NCI-H2029 treated with DMSO at 0.1 percent for 48 hours (cell line): Measurements from ENCODE around the gene TM4SF5.

Source experiments
- DNase-seq: peaks from one replicate; lab custom pipeline; 2025; lab: John Stamatoyannopoulos, UW

TM4SF5 gene

GRCh38 chr17:4771519-4772234 is at the start of gene TM4SF5:
TSS of gene TM4SF5 (plus strand) at chr17:4771886. CDS start at chr17:4771923, 37 bp downstream.
- DNase-seq, result no peak

DNA sequence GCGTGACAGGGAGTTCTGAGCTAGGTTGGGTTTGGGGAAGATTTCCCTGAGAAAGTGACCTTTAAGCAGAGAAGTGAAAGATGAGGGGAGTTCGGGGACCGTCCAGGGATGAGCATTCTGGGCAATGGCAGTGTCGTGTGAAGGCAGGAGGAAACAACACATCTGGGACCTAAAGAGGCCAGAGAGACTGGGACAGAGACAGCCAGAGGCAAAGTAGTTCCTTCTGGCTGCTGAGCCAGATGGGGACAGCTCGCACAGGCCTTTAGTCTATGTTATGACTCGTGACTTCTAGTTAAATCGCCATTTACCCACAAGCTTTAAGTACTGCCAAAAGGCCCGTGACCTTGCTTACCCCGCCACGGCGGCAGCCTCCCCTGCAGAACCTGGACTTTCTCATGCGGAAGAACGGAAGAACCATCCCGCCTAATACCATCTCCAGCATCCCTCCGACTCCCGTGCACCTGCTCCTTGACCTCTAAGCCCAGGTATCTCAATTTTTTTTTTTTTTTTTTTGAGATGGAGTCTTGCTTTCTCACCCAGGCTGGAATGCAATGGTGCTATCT is 48.9 kb upstream of the TM4SF5 start:
- no peak for DNase-seq

DNA sequence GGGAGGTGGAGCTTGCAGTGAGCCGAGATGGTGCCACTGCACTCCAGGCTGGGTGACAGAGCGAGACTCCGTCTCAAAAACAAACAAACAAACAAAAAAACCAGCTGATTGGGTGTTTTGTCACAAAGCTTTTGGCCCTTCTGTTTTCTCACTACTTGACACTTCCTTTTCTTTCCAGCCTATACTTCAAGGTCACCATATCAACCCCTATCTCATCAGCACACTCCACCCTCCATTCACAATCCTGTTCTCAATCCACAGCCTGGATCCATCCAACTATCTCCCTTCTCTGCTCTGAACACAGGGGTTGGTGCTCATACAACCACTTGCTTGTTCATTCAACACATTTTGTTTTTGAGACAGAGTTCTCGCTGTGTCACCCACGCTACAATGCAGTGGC is 47.0 kb upstream of the TM4SF5 start:
- DNase-seq, result no peak

- DNase-seq, result no peak
These were observed 45.9 kb upstream of the TM4SF5 start for GRCh38 chr17:4725646-4726310.

DNA sequence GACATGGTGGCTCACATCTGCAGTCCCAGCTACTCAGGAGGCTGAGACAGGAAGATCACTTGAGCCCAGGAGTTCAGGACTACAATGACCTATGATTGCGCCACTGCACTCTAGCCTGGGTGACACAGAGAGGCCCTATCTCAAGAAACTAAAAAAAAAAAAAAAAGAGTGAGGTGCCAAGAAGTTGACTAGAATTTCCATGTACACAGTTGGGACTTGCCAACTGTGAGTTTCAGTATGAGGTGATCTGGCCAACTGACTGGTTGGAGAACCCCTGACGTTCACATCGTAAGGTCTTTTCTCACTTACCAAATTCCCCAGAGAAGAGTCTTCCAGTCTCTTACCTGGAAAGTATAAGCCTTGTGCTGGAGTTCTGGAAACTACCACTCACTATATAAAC is 43.6 kb upstream of the TM4SF5 start:
- no peak for DNase-seq

- no peak for DNase-seq
These were observed 38.6 kb upstream of the TM4SF5 start for GRCh38 chr17:4733073-4733531.

DNA sequence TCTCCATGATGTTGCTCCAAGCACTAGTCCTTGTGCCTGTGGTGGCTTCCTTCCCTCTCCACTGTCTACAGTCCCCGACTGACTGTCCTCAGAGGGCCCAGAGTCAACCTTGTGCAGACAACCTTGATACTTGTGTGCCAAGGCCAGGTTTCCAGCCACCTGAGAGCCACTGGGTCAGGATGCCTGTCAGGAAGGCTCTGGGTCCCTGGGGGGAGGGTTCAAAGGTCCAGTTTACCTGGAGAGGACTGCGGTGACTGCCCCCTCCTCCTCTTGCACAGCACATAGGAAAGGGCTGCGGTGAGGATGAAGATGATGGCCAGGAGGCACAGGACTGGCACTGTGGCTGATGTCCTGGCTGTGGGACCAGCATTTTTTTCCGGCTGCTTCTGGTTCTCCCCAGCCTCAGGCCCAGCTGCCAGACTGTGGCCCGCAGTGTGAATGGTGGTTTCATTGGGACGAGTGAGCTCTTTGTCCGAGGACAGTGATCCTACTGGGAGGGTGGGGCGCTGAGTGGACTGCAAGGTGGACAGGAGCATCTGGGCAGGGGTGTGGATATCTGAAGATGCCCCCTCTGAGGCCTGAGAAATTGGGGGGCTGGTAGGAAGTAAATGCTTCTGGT is 36.7 kb upstream of the TM4SF5 start:
- no peak for DNase-seq

DNA sequence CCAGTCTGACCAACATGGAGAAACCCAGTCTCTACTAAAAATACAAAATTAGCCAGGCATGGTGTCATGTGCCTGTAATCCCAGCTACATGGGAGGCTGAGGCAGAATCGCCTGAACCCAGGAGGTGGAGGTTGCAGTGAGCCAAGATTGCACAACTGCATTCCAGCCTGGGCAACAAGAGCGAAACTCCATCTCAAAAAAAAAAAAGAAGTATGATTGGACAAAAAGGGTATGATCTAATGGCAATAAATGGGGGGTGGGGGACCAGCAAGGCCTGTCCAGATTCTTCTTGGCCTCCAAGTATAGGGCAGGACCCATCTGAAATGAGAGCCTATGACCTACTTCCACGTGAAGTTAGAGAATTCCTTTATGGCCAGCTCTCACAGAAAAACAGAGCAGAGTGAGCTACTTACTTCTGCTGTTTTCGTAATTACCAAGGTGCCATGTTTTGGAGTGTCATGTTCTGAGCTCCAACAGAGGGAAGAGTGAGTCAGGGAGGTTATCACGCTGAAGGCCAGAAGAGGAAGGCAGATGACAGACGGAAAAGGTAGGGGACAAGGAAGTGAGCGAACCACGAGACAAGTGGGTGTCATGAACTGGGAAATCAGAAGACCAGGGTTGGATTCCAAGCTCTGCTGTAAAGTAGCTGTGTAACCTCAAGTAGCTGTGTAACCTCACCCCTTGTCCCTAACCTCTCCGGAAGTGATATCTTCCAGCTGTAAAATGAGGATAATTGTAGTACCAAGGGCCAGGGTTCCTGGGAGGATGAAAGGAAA is 35.6 kb upstream of the TM4SF5 start:
- DNase-seq, result no peak

GRCh38 chr17:4738136-4739121 is 33.3 kb upstream of the TM4SF5 start:
- no peak for DNase-seq

DNA sequence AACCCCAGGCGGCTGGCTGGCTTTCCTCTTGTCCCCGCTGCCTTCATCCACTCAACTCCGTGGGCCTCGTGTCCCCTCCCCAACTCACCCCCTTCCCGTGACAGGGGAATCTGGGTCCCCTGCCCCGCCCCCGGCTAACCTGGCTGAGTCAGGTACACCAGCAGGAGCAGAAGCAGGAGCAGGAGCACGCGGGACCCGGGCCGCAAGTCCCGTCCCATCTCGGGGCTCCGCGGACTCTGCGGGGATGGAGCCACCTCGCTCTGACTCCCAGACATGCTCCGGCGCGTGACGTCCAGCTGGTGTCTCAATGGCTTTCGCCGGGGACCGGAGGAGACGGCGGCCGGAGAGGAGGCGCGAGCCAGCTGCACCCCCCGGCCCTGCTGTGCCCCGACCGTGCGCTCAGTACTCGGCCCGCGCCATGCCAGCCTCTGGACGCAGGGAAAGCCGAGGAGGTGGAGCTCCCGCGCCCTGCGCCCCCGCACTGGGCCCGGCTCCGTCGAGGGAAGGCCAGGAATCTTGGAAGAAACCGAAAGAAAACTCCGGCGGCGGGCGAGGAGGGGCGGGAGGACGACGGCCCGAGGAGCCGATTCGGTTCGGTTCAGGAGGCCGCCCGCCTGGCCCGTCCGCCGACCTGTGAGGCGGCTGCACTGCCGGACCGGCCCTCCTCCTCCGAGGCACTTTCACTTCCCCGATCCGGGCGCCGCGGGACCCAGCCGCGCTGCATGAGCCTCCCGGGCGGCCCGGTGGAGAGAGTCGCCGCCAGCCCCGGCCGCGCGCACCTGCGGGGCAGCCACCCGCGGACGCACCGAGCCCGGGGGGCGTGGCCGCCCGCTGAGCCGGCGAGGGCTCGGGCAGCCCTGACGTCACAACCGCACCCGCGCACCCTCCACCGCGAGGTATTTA is 32.3 kb upstream of the TM4SF5 start, which contains the start of the genes CXCL16 and ZMYND15:
TSS of gene CXCL16 (minus strand) at position 807 of the 903 bp plus-strand sequence. CDS start at position 218, 589 bp downstream.
TSS of gene ZMYND15 (plus strand) at position 712 of the 903 bp plus-strand sequence. CDS start 716 bp downstream, outside the sequence.
- DNase-seq, result no peak

DNA sequence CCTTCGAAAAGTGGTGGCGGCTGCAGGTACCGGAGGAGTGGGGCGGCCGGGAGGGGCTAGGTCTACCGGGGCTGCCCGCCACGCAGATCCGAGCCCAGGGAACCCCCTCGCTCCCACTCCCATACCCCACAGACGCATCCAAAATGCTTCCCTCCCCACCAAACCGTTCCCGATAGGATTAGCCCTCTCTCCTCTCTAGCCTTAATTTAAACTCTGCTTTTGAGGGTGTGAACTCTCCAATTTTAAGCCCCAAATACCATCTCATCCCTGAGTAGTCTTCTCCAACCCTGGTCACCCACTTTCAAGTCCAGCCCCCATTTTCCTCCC is 31.7 kb upstream of the TM4SF5 start:
- DNase-seq, result no peak

DNA sequence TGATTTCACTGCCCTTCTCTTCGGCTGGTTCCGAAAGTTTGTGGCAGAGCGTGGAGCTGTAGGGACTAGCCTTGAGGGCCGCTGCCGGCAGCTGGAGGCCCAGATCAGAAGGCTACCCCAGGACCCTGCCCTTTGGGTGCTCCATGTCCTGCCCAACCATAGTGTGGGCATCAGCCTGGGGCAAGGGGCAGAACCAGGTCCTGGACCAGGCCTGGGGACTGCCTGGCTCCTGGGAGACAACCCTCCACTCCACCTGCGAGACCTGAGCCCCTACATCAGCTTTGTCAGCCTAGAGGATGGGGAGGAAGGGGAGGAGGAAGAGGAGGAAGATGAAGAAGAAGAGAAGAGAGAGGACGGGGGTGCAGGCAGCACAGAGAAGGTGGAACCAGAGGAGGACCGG is 31.1 kb upstream of the TM4SF5 start:
- DNase-seq, result no peak

DNA sequence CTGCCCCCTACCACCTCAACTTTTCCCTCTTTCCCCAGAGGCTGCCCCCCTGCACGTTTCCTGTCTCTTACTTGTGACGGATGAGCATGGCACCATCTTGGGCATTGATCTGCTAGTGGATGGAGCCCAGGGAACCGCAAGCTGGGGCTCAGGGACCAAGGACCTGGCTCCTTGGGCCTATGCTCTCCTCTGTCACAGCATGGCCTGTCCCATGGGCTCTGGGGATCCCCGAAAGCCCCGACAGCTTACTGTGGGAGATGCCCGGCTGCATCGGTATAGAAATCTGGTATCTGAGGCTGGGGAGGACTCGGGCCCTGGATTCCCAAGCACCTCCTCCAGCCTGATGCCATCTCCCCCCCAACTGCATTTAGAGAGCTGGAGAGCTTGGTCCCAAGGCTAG is 30.1 kb upstream of the TM4SF5 start:
- DNase-seq, result no peak

DNA sequence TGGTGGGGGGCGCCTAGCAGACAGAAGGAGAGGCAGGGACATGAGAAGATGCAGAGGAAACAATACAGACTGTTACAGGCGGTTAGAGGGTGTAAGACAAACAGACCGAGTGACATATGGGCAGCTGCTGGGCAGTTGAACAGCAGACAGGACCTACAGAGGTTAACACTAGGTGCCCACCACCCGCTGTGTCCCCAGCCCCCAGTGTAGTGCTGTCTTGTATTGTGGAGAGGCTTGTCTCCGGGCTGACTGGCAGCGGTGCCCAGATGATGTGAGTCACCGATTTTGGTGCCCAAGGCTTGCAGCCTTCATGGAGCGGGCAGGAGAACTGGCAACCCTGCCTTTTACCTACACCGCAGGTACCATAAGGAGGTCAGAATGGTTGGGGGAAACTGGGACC is 29.6 kb upstream of the TM4SF5 start:
- DNase-seq, result no peak

- DNase-seq, result no peak
These were observed 29.1 kb upstream of the TM4SF5 start for GRCh38 chr17:4742629-4743028.

GRCh38 chr17:4743216-4743615 is 28.5 kb upstream of the TM4SF5 start:
- no peak for DNase-seq

DNA sequence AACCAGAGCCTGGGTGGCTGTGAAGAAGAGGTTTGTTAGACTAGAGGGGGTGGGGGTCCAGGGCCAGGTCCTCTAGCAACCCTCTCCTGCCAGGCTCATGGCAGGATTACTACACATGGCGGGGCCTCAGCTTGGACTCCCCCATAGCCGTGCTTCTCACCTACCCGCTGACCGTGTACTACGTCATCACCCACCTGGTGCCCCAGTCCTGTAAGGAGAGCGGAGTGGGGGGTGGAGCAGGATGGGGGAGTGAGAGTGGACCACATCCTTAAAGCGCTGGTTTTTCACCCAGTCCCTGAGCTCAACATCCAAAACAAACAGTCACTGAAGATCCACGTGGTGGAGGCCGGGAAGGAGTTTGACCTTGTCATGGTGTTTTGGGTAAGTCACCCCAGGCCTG is 27.8 kb upstream of the TM4SF5 start:
- no peak for DNase-seq

GRCh38 chr17:4744999-4745969 is 26.4 kb upstream of the TM4SF5 start:
- DNase-seq, result no peak
